Liver (tissue), 2 donors: ENCODE data around the gene REXO1.

Source experiments
- RAD21 ChIP-seq, 2 donors: IDR thresholded peaks; 2 replicates each; pipeline ENCODE4 v1.6.1; 2016; ENCODE audit warnings: antibody characterized with exemption in 2 of 2, mild to moderate bottlenecking in 2 of 2
- TAF1 ChIP-seq: conservative IDR thresholded peaks from 2 replicates; pipeline ENCODE4 v1.6.1; 2016; ENCODE audit warnings: antibody characterized with exemption, mild to moderate bottlenecking
- donor health status: healthy.

DNA sequence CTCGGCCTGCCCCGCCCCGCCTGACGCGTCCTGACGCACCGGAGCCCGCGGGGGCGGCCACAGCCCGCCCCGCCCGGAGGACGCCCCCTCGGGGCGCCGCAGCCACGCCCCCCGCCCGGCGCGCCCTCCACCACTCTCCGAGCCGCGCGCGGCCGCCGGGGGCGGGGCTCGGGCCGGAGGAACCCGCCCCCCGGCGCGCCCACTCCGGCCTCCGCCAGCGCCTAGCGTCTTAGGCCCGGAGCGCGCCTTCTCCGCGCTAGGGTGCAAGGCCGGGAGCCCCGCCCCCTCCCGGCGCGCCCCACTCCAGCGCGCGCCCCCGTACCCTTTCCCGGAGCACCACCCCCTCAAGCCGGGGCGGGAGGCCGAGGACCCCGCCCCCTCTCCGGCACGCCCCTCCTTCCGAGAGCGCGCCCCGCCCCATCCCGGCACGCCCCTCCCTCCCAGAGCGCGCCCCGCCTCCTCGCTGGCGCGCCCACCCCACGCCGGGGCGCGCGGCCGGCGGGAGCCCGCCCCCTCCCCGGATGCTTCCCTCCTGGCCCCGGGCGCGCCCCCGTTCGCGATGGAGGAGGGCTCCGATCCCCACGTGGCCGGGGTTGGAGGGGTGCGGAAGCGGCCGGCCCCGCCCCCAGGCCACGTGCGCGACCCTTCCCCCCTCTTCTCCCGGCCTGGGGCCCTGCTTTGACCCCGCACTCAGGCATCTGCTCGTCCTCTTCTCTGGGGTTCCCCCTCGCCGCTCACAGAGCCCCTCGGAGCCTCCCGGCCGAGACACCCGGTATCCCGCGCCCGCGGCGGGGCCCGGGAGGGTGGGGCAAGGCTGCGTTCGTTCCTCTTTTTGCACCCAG is 15.6 kb upstream of the REXO1 start:
- TF ChIP-seq TAF1 (no peak), RAD21 (IDR thresholded peaks at IDR 0.05) (no peak)
